ENCODE measurements around the gene HCN2.
"Not testable (repeated sequence)": the region's sequence is repeated elsewhere in the genome, so short reads cannot be mapped to it uniquely, and the experiment has no call there.

The HCN2 gene

DNA sequence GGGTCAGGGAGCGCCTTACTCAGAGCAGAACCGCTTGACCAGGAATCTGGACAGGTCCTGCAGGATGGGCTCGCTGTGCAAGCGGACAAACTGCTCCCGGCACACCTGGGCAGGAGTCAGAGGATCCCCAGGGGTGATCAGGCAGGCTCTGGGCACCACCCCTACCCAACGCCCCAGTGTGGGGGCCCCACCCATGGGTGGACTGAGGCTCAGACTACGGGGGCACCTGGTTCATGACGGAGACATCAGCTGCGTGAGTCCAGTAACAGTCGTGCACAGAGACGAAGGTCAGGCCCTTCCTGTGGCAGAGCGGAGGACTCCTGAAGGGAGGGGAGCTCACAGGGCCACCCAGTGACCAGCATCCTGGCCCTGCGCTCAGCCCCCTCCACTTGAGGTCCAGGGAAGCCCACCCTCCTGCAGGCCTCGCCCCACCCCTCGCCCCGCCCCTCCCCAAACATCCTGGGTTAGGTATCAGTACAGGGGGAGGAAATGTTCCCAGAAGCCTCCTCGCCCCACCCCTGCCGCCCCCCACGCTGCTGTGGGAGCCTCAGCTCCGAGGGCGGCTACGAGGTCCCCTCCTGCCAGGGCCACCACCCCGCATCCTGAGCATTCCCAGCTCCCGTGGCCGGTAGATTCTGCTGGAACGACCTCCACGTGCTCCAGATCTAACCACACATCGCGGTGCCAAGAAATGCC lies 28.0 kb downstream of the HCN2 start:
- in situ Hi-C loops (cut with HindIII; ENCODE audit: low sequenced_read_pairs): no loop called here

DNA sequence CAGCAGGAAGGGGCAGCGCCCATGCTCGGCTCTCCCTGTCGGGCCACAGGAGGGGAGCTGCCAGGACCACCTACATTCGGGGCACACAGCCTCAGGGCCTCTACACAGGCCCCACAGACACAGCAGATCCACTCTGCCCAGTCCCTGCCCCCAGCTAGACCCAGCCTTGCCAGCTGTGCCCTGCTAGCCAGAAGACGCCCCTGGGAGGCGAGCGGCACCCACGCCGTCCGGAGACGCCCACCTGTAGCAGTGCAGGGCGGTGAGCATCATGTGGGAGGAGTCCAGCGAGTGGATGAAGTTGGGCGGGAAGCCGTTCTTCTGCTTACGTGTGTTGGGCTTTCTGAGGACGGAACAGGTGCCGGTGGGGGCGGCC lies 28.6 kb downstream of the HCN2 start:
- in situ Hi-C loops (cut with HindIII; ENCODE audit: low sequenced_read_pairs): no loop called here

DNA sequence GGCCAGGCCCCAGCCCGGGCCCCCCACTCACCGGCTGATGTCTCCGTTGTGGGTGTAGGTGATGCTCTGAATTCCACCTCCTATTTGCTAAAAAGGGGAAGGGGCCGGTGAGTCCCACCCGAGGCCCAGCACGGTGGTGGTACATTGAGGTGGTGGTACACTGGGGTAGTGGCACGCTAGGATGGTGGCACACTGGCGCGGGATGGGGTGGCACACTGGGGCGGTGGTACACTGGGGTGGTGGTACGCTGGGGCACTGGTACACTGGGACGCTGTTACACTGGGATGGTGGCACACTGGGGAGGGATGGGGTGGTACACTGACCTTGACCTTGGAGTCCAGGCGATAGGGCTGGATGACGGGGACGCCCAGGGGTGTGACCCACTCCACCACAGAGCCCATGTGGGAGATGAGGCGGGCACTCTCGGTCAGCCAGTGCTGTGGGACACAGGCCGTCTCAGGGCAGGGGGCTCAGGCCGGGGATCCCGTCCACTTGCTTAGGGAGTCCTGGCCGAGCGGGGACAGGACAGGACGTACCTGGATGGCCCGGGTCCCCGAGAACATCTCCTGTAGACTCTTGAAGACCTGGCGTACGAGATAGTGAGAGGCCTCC lies 29.1 kb downstream of the HCN2 start:
- in situ Hi-C loops (cut with HindIII; ENCODE audit: low sequenced_read_pairs): no loop called here

DNA sequence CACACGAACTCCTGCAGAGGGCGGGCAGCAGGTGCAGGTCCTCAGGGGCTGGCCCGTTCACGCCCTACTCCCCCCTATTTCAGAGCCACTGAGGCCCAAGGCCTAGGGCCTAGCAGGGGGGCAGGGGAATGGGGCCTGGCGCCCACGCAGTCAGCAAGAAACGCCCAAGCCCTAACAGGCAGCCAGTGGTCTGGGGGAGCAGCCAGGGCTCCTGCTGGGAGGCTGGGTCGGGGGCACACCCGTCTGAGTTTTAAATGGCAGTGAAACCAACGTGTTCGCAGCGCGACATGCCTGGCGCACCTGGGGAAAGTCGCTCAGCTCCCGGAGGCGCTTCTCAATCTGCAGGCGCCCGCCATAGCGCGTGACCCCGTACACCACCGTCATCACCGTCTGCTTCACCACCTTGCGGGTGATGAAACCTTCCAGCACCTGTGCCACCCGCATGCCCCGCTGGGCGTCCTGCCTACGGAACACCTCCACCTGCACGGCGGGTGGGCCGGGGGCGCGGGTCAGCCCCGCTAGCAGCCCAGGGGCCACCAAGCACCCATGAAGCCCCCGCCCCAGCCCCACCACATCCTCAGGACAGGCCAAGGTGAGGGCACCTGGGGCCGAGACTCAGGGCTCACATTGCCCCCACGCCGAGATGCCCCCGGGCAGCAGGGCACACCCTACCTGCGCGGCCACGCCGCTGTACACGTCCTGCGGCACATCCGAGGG lies 29.8 kb downstream of the HCN2 start:
- in situ Hi-C loops (cut with HindIII; ENCODE audit: low sequenced_read_pairs): no loop called here

DNA sequence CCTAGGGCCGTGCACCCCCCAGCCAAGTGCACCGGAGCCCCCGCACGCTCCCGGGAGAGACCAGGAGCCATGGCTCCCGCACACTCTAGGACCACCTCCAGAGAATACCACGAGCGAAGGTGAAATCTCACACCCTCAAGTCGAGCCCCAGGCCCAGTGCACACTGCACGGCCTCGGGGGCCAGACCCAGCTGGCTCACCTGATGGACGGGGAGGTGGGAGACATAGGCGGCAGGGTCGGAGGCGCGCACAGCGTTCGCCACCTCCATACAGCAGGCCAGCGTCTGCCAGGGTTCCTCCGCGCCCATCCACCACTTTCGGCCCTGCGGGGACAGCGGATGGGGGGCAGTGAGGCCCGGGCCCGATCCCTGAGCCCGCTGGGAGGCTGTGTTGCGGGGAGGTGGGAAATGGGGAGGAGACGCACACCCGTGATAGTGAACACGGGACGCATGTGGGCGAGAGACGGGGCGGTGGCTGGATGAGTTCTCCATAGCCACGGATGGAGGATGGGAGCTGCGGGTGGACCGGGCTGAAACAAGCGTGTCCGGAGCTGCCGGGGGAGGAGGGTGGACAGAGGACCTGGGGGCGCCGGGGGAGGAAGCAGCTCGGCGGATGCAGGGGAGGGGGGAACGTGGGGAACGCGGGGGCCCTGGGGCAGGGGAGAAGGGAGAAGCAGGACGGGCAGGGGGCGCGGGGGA lies 30.6 kb downstream of the HCN2 start:
- in situ Hi-C loops (cut with HindIII; ENCODE audit: low sequenced_read_pairs): no loop called here

DNA sequence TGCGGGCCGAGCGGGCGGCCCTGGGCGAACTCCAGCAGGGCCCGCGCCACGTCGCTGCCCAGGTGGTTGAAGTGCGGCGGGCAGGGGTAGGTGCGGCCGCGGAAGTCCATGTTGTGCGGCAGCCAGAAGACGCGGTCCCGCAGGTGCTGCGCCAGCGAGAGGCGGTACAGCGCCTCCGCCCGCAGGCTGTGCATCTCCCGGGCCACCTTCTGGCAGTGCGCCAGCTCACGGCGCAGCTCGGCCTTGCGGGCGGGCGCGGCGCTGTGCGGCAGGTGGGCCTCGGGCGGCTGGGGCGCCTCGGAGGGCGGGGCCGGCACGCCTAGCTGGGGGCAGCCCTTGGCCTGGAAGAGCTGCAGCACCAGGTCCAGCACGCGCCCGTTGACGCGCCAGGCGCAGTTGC lies 31.5 kb downstream of the HCN2 start:
- in situ Hi-C loops (cut with HindIII; ENCODE audit: low sequenced_read_pairs): not testable (repeated sequence)

DNA sequence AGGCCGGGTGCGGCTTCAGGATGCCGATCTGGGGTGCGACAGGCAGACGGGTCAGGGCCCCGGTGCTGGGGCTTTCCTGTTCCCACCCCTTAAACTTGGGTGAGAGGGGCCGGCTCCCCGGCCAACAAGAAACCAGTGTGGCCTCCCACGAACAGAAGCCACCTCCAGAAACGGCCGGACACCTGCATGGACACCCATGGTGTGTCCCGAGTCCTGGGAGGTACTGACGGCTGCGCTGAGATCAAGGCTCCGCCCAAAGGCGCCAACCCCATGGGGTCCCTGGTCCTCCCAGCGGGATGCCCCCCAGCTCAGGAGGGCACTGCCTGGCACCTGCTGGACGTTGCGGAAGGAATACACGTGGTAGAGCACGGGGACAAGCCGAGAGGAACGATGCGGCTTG lies 32.1 kb downstream of the HCN2 start:
- in situ Hi-C loops (cut with HindIII; ENCODE audit: low sequenced_read_pairs): no loop called here

DNA sequence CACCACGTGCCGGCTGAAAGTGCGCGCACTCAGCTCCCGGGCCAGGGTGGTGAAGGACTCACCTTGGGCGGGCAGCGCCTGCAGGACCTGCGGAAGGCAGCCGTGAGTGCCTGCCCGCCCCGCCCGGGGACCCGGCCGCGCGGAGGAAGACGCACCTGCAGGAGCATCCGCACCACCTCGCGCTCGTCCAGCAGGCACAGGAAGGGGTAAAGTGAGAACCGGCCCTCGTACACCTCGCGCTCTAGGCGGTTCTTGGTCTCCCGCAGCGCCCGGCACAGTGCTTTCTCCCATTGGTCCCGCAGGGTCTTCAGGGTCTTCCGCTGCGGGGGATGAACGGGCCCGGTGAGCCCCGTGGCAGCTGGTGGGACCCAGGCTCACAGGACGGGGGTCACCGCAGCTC lies 33.0 kb downstream of the HCN2 start:
- in situ Hi-C loops (cut with HindIII; ENCODE audit: low sequenced_read_pairs): no loop called here

DNA sequence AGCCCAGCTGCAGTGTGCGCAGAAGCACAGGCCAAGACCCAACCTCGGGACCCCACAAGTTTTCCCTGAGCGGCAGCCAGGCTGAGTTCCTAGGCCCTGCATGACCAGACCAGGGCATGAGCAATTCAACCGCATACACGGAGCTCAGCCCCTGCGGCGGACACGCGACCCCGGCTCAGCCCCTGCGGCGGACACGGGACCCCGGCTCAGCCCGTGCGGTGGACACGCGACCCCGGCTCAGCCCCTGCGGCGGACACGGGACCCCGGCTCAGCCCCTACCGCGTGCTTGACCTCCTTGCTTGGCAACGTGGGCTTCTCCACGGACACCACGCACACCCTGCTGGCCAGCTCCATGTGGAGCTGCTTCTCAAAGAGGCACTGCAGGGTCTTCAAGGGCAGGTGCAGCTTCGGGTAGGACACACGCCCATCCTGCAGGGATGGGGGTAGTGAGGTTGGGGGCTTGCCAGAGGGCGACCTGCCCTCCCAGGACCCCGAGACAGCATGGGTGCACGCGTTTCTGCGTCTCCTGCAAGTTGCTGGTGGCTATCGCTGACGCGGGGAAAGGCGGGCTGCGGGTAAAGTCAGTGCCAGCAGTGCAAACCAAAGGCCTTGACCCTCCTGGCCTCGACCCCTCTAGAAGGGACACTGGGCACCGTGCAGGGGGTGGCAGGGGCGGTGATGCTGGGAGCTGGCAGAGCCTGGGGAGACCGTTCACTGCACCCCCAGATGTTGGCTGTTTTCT lies 33.7 kb downstream of the HCN2 start:
- in situ Hi-C loops (cut with HindIII; ENCODE audit: low sequenced_read_pairs): no loop called here

DNA sequence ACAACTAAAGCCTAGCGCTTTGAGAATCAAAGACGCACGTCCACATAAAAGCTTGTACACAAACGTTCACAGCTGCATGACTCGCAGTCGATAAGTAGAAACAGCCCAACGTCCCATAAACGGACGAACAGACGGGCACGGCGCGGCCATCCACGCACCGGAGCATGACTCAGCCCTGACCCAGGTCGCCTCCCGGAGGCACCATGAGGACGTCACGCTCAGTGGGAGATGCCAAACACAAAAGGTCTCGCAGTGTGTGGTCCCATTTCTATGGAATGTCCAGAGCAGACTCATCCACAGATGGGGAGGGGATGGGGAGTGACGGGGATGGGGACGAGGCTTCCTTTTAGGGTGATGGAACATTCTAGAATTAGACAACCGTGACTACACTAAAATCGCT lies 34.3 kb downstream of the HCN2 start:
- in situ Hi-C loops (cut with HindIII; ENCODE audit: low sequenced_read_pairs): no loop called here

DNA sequence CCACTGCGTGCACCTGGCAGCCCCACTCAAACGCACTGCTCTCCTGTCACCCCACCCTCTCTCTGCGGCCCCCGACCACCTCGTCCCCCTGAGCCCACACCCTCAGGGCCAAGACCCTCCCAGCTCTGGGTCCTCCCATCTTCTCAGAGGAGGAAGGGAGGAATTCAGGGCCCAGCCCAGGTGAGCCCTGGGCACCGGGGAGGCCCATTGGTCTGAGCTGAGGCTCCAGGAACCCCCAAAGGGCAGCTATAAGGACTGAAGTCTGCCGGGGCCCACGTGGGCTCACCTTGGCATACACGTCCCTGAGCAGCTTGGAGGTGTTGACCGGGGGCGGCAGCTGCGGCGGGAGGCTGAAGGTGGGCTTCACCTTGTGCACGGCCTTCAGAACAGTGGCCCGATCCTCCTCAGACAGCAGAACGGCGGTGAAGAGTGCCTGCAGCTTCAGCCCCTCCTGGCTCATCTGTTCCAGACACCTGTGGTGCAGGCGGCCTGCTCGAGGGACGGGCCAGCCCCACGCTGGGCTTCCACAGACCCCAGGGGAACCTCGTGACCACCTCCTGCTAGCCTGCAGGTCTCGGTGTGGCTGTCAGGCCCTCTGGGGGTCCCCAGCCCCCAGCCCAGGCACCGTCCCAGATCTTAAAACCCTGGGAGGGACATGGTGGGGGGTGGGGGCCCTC lies 34.9 kb downstream of the HCN2 start:
- in situ Hi-C loops (cut with HindIII; ENCODE audit: low sequenced_read_pairs): no loop called here

DNA sequence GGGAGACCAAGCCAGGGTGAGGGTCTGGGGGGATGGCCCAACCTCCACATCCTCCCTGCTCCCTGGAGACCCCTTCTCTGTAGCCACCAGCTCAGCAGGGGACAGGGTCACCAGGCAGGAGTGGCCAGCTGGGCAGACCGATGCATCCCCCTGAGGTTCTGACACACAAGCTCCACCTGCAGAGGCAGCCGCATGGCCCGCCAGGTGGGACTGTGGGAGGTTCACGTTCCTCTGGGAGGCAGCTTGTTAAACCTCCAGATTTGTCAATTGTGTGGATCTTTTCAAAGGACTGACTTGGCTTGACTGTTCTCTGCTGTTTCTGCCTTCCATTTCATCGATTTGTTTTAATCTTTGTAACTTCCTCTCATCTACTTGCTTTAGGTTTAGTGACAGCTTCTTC lies 35.6 kb downstream of the HCN2 start:
- in situ Hi-C loops (cut with HindIII; ENCODE audit: low sequenced_read_pairs): no loop called here

DNA sequence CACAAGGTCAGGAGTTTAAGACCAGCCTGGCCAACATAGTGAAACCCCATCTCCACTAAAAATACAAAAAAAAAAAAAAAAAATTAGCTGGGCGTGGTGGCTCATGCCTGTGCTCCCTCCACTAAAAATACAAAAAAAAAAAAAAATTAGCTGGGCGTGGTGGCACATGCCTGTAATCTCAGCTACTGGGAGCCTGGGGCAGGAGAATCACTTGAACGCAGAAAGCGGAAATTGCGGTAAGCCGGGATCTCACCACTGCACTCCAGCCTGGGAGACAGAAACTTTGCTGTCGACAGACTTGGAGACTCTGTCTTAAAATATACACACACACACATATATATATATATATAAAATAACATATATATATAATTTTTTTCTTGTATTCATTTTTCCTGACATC lies 36.9 kb downstream of the HCN2 start:
- in situ Hi-C loops (cut with HindIII; ENCODE audit: low sequenced_read_pairs): not testable (repeated sequence)

DNA sequence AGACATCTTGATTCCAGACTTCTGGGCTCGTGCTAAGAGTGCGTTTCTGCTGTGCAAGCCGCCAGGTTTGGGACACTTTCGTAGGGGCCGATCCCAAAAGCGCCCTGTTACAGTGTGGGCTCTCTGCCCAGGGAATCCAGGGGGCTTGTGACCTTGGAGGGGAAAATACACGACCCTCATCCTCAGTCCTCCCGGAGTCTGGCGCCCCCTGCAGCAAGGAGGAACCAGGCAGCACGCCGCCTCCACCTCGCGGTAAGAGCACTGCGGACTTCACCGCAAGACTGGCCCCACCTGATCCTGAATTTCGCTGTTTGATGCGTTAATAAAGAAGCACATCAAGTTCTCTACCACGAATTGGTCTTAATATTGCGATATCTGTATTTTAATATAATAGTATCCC lies 38.5 kb downstream of the HCN2 start:
- in situ Hi-C loops (cut with HindIII; ENCODE audit: low sequenced_read_pairs): no loop called here

DNA sequence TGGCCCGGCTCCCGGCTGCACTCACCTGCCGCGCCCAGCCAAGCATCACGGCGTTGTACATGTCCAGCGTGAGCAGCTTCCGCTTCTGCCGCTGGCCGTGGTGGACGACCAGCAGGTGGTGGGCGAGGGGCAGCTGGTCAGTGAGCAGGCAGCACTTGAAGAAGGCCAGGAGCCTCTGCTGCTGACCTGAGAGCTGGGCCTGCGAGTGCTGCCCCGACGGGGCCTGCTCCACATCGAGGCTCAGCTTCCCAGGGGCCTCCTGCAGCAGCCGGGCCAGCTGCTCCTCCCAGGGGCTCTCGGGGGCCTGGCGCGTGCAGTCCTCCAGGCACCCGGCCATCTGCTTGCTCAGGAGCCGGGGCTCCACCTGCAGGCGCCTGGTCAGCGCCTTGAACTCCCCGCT lies 39.8 kb downstream of the HCN2 start:
- in situ Hi-C loops (cut with HindIII; ENCODE audit: low sequenced_read_pairs): not testable (repeated sequence)

DNA sequence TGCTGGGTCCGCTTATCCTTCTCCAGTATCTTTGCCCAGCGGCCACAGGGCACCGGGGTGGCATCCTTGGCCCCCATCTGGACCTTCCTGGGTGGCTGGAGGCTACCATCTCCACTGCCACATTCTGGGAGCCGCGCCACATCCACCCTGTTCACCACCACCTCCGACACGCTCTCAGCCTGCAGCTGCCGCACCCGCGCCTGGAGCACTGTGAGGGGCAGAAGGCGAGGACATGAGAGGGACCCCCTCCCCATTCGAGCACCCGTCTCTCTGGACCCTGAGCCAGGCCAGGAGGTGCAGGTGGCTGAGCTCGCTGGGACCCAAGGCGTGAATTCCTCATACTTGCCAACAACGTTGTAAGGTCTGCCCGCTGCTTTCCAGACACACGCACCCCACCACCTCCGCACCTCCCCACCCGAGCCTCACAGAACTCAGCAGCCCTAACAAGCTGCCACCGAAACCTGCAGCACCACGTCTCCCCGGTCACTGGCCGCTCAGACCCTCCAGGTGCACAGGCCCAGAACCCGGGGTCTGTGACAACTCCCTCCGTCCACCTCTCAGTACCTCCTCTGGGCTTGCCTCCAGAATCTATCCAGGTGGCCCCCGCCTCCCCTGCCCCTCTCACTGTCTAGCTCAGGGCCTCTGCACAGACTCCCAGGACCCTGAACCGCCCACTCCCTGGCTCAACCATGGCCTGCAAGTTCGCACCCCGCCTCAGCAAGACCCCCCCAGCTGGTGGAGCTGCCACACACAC lies 40.5 kb downstream of the HCN2 start:
- in situ Hi-C loops (cut with HindIII; ENCODE audit: low sequenced_read_pairs): no loop called here

DNA sequence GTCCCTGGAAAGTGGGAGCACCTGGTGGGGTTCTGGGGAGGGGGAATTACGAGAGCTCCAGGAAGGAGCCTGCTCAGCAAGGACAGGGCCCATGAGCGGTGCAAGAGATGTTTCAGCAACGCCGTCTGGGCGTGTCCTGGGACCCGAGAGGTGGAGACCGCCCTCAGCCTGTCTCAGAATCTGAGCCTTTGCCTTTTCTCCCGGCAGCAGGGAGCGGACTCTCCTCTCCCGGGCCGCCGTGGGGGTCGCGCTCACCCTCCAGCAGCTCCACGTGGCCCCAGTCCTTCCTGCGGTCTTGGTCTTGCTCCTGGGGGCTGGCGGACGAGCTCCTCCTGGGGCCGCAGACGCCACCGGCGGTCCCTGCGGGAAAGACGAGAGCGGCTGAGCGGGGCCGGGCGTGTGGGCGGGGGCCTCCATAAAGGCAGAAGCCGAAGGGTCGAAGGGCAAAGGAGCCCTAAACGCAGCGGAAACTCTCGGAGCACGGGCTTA lies 42.9 kb downstream of the HCN2 start:
- in situ Hi-C loops (cut with HindIII; ENCODE audit: low sequenced_read_pairs): no loop called here

DNA sequence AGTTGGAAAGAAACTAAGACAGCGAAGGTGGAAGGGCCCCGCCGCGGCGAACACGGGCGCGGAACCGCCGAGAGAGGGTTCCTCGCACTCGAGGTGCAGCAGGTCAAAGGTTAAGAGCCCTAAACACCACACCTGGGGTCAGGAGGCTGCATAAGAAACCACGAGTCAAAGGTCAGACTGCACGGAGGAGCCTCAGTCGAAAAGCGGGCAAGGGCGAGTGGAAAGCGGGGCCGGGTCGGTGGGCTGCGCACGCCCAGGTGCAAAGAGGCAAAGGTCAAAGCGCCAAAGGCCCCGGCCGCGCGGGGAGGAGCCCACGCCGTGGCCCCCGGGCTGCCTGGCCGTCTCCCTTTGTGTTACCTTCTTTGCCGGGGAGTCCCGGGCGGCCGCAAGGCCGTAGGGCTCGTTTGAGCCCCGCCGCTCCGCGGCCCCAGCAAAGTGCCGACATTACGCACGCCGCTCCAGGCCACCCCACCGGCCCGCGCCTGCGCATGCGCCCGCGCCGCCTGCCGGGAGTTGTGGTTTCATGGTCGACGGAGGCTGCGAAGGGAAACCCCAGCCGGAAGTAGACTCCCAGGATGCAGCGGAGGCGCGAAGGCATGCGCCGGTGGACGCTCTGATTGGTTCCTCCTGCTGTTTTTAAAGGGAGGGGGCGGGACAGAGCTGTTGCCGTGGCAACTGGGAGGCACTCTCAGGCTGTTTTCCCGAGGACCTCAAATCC lies 43.5 kb downstream of the HCN2 start, which contains the start of gene POLRMT:
Gene POLRMT, minus strand, starts transcription at position 470 of the 718 bp plus-strand sequence. Its CDS starts 25 bp downstream, at position 445.
- in situ Hi-C loops (cut with HindIII; ENCODE audit: low sequenced_read_pairs): no loop called here

Data from DLD1 (cell line).